DMS53 (cell line): ENCODE data around the gene HUNK.
A peak's percentile ranks its signal among the peaks of the same experiment; 100 is the strongest.

ENCODE experiments used
- DNase-seq: peaks from one replicate; lab custom pipeline; 2025; lab: John Stamatoyannopoulos, UW

Gene HUNK

GRCh38 chr21:31895077-31895835, 22.4 kb downstream of the HUNK start:
- no peak for DNase-seq

GRCh38 chr21:31896019-31896418, 23.2 kb downstream of the HUNK start:
- no peak for DNase-seq

GRCh38 chr21:31897311-31897710, 24.5 kb downstream of the HUNK start:
- no peak for DNase-seq

- no peak for DNase-seq
Measured at GRCh38 chr21:31898933-31899630, 26.3 kb downstream of the HUNK start.

GRCh38 chr21:31900121-31900895, 27.5 kb downstream of the HUNK start:
- peak; percentile 5 for DNase-seq

GRCh38 chr21:31901315-31901714, 28.5 kb downstream of the HUNK start:
- DNase-seq = no peak

GRCh38 chr21:31902438-31902837, 29.6 kb downstream of the HUNK start:
- no peak for DNase-seq

GRCh38 chr21:31903896-31904295, 31.1 kb downstream of the HUNK start:
- no peak for DNase-seq

- no peak for DNase-seq
Measured at GRCh38 chr21:31905503-31906451, 33.0 kb downstream of the HUNK start.

GRCh38 chr21:31908106-31909031, 35.5 kb downstream of the HUNK start:
- DNase-seq = no peak

GRCh38 chr21:31909153-31910073, 36.6 kb downstream of the HUNK start:
- DNase-seq = no peak

GRCh38 chr21:31910074-31910470, 37.3 kb downstream of the HUNK start:
- DNase-seq = no peak

GRCh38 chr21:31911138-31911907, 38.5 kb downstream of the HUNK start:
- peak; percentile 4 for DNase-seq

- no peak for DNase-seq
Measured at GRCh38 chr21:31912501-31912900, 39.7 kb downstream of the HUNK start.

- no peak for DNase-seq
Measured at GRCh38 chr21:31913182-31913608, 40.4 kb downstream of the HUNK start.

GRCh38 chr21:31914472-31914871, 41.7 kb downstream of the HUNK start:
- DNase-seq = no peak

- peak; percentile 65 for DNase-seq
Measured at GRCh38 chr21:31915566-31915965, 42.7 kb downstream of the HUNK start.

GRCh38 chr21:31917108-31917507, 44.3 kb downstream of the HUNK start:
- no peak for DNase-seq
